HepG2 (cell line): ENCODE data around the gene DHX30. TPM values are rescaled to one million over a fixed set of nuclear protein-coding genes. Genes with fewer than 3 reads are reported as not detected.

Source experiments
- ATAC-seq: fragments of 200-7000 bp; cut with Tn5 transposase; 3 replicates; pipeline ENCODE4 v1.9.1; 2020; ENCODE audit warnings: mild to moderate bottlenecking, moderate library complexity
- BruUV-seq: library from RNA; stranded (reverse); fragments of 400-500 nt; replicated peaks from 2 replicates; lab custom pipeline; 2021; lab: Mats Ljungman, UMichigan
- CTCF ChIA-PET: fragments of 300-600 bp; formaldehyde crosslinking; extraction: SDS; loops from one replicate; lab custom pipeline; 2021; ENCODE audit warnings: low total read pairs, inconsistent platforms, low intra/inter-chr PET ratio; lab: Yijun Ruan, JAX
- POLR2A ChIA-PET: fragments of 350-600 bp; sonication (Branson Sonifier 250); formaldehyde crosslinking; loops from one replicate; lab custom pipeline; 2020; ENCODE audit warnings: antibody characterized with exemption, inconsistent platforms; lab: Yijun Ruan, JAX
- DNase-seq: peaks from one replicate; pipeline ENCODE4 v3.0.0-alpha.2; 2015; ENCODE audit warnings: low spot score
- FAIRE-seq: peaks from 3 replicates; lab custom pipeline; 2011; peaks lifted over from hg19 to GRCh38; lab: Jason Lieb, UNC
- H2AFZ ChIP-seq: one replicate; pipeline ENCODE4 v1.6.1; 2011; ENCODE audit warnings: low read length, inconsistent platforms
- H3K27ac ChIP-seq: fragments of 300-600 bp; 3 replicates; pipeline ENCODE4 v1.8.0; 2011; ENCODE audit warnings: mixed run types, mild to moderate bottlenecking, mixed read lengths, low read length, inconsistent platforms; ENCODE audit not compliant: insufficient read depth; ENCODE audit errors: extremely low read length
- H3K27me3 ChIP-seq, 2 experiments: fragments of 200-600 bp in 1 of 2; 2 replicates in 1 of 2; 3 replicates in 1 of 2; pipeline versions ENCODE4 v1.6.0 to v1.8.0; 2011; ENCODE audit warnings: low read length in 2 of 2, mild to moderate bottlenecking in 2 of 2, moderate library complexity in 2 of 2, inconsistent platforms in 1 of 2; ENCODE audit not compliant: insufficient read depth in 2 of 2, control insufficient read depth in 1 of 2
- H3K36me3 ChIP-seq, 2 experiments: fragments of 200-600 bp in 1 of 2; replicated peaks in 1 of 2; 2 replicates in 1 of 2; 3 replicates in 1 of 2; pipeline versions ENCODE4 v1.5.1 to v1.8.0; 2011; ENCODE audit warnings: low read length in 2 of 2, inconsistent platforms in 1 of 2; ENCODE audit not compliant: insufficient read depth in 2 of 2, control insufficient read depth in 1 of 2
- H3K4me1 ChIP-seq: 2 replicates; pipeline ENCODE4 v1.5.1; 2012; ENCODE audit warnings: low read length, inconsistent platforms; ENCODE audit not compliant: insufficient read depth
- H3K4me2 ChIP-seq: 2 replicates; pipeline ENCODE4 v1.6.0; 2011; ENCODE audit warnings: low read depth, low read length, inconsistent platforms
- H3K4me3 ChIP-seq, 3 experiments: fragments of 200-600 bp in 1 of 3; sonication (generic), shearing (Covaris generic) in 1 of 3; replicated peaks in 1 of 3; 2 replicates each; pipeline ENCODE4 v1.5.1; 2011 to 2016; ENCODE audit warnings: low read length in 3 of 3, inconsistent platforms in 2 of 3, low read depth in 2 of 3, mild to moderate bottlenecking in 2 of 3, control low read depth in 1 of 3, mixed read lengths in 1 of 3; ENCODE audit not compliant: insufficient read depth in 1 of 3
- H3K79me2 ChIP-seq: one replicate; pipeline ENCODE4 v1.6.1; 2011; ENCODE audit warnings: low read length, inconsistent platforms; ENCODE audit not compliant: insufficient read depth
- H3K9ac ChIP-seq: 2 replicates; pipeline ENCODE4 v1.6.0; 2011; ENCODE audit warnings: mild to moderate bottlenecking, low read depth, low read length, inconsistent platforms; ENCODE audit not compliant: insufficient read depth
- H3K9me3 ChIP-seq: 2 replicates; pipeline ENCODE4 v1.5.1; 2012; ENCODE audit warnings: mild to moderate bottlenecking, low read length
- H4K20me1 ChIP-seq: 2 replicates; pipeline ENCODE4 v1.6.0; 2011; ENCODE audit warnings: inconsistent platforms, mild to moderate bottlenecking, low read length, moderate library complexity; ENCODE audit not compliant: insufficient read depth
- DR1 ChIP-seq: sonication (generic); formaldehyde crosslinking; IDR thresholded peaks from 2 replicates; pipeline ENCODE4 v1.8.0; 2021; ENCODE audit warnings: mild to moderate bottlenecking, missing genetic modification reagents, inconsistent platforms
- EP300 ChIP-seq, 3 experiments: sonication (generic) in 1 of 3; formaldehyde crosslinking in 1 of 3; IDR thresholded peaks; 2 replicates each; pipeline versions ENCODE4 v1.5.1 to v1.6.1; 2011 to 2020; ENCODE audit warnings: low read depth in 2 of 3, low read length in 2 of 3, borderline replicate concordance in 1 of 3, improper control_type of control experiment in 1 of 3, mild to moderate bottlenecking in 1 of 3, missing genetic modification reagents in 1 of 3, moderate library complexity in 1 of 3
- FOXP1 ChIP-seq, 2 experiments: fragments of 450-650 bp in 1 of 2; IDR thresholded peaks; 2 replicates each; pipeline ENCODE4 v1.6.1; 2017 to 2018; ENCODE audit warnings: antibody characterized with exemption in 1 of 2
- GPN1 ChIP-seq: sonication (generic); formaldehyde crosslinking; IDR thresholded peaks from 2 replicates; pipeline ENCODE4 v1.5.1; 2020; ENCODE audit warnings: missing genetic modification reagents, borderline replicate concordance
- HMGA1 ChIP-seq: sonication (generic); formaldehyde crosslinking; conservative IDR thresholded peaks from 2 replicates; pipeline ENCODE4 v1.4.0; 2020; ENCODE audit warnings: missing genetic modification reagents
- HNF1B ChIP-seq: sonication (generic); formaldehyde crosslinking; IDR thresholded peaks from 2 replicates; pipeline ENCODE4 v1.5.1; 2020; ENCODE audit warnings: mild to moderate bottlenecking, moderate library complexity, missing genetic modification reagents
- MED1 ChIP-seq: sonication (generic); formaldehyde crosslinking; IDR thresholded peaks from 2 replicates; pipeline ENCODE4 v1.4.0; 2020; ENCODE audit warnings: missing genetic modification reagents
- RARA ChIP-seq: IDR thresholded peaks from 2 replicates; pipeline ENCODE4 v1.6.1; 2016; ENCODE audit warnings: missing genetic modification reagents, missing compliant biosample characterization
- RFX3 ChIP-seq: IDR thresholded peaks from 2 replicates; pipeline ENCODE4 v1.6.1; 2016; ENCODE audit warnings: missing biosample characterization, missing genetic modification reagents
- SETDB1 ChIP-seq: sonication (generic); formaldehyde crosslinking; IDR thresholded peaks from 2 replicates; pipeline ENCODE4 v1.5.1; 2020; ENCODE audit warnings: missing genetic modification reagents, mild to moderate bottlenecking, borderline replicate concordance
- ZBTB21 ChIP-seq: sonication (generic); formaldehyde crosslinking; IDR thresholded peaks from 2 replicates; pipeline ENCODE4 v1.4.0; 2020; ENCODE audit warnings: missing genetic modification reagents
- ZNF782 ChIP-seq: sonication (generic); formaldehyde crosslinking; IDR thresholded peaks from 2 replicates; pipeline ENCODE4 v1.4.0; 2020; ENCODE audit warnings: missing genetic modification reagents, mild to moderate bottlenecking, borderline replicate concordance
- WGBS: methylation state at CpG from one replicate; pipeline ENCODE4 v1.1.6; 2017; ENCODE audit warnings: low lambda C conversion rate; 5-methylcytosine and 5-hydroxymethylcytosine counted together
- in situ Hi-C: cut with HindIII; loops from 2 replicates; pipeline ENCODE4 v1.10.0; 2017; ENCODE audit warnings: low pct_unique_long_range_greater_than_20kb; ENCODE audit not compliant: extremely low pct_ligation_motif_present
- intact Hi-C: fragments of 100-400 bp; cut with micrococcal nuclease; formaldehyde crosslinking; loops from one replicate; pipeline ENCODE4 v1.10.0; 2022; ENCODE audit not compliant: unreplicated experiment
- polyA plus RNA-seq, 8 experiments: library from polyadenylated mRNA; depleted of rRNA in 3 of 8; stranded (reverse) in 7 of 8; unstranded in 1 of 8; fragments of >200 nt; fragmentation: Illumina TruSeq in 4 of 8; extraction: Trizol in 4 of 8; gene quantifications; 2 replicates each; pipeline versions ENCODE4 v1.2.1 to v1.2.3, GENCODE V29; 2011 to 2016; ENCODE audit warnings: low read depth in 4 of 8, missing spikeins in 1 of 8, mixed read lengths in 1 of 8; ENCODE audit not compliant: insufficient read depth in 1 of 8
- total RNA-seq, 5 experiments: library from RNA; depleted of rRNA; stranded (reverse); fragments of >200 nt; fragmentation: Illumina TruSeq; extraction: Trizol; gene quantifications; 2 replicates each; pipeline ENCODE4 v1.2.3, GENCODE V29; 2016; ENCODE audit warnings: low read depth in 1 of 5
- TF ChIP-seq, protein P1 (sequence below): sonication (generic); formaldehyde crosslinking; IDR thresholded peaks from 2 replicates; pipeline ENCODE4 v1.8.1; 2023; ENCODE audit warnings: mild to moderate bottlenecking, inconsistent platforms, moderate library complexity, missing genetic modification reagents, borderline replicate concordance
- TF ChIP-seq, protein P2 (sequence below): sonication (generic); formaldehyde crosslinking; IDR thresholded peaks from 2 replicates; pipeline ENCODE4 v1.4.0; 2020; ENCODE audit warnings: missing genetic modification reagents, borderline replicate concordance
- TF ChIP-seq, protein P3 (sequence below): IDR thresholded peaks from 2 replicates; pipeline ENCODE4 v1.6.1; 2012; ENCODE audit warnings: low read depth, low read length, improper control_type of control experiment

Gene DHX30
- total and polyA plus RNA-seq, 2 of the 13 experiments (the other 11 are each of a cell fraction or from before 2014, with no cell fraction given), result 30.6 to 59.4 TPM

- TF ChIP-seq HNF1B (no peak), ZBTB21 (CRISPR knock-in tag) (no peak), GPN1 (CRISPR knock-in tag) (no peak), MED1 (CRISPR knock-in tag) (no peak), DR1 (CRISPR knock-in tag) (no peak), ZNF782 (CRISPR knock-in tag) (no peak)
- TF ChIP-seq, protein P1, sequence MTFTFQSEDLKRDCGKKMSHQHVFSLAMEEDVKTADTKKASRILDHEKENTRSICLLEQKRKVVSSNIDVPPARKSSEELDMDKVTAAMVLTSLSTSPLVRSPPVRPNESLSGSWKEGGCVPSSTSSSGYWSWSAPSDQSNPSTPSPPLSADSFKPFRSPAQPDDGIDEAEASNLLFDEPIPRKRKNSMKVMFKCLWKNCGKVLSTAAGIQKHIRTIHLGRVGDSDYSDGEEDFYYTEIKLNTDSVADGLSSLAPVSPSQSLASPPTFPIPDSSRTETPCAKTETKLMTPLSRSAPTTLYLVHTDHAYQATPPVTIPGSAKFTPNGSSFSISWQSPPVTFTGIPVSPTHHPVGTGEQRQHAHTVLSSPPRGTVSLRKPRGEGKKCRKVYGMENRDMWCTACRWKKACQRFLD (CRISPR knock-in tag), result no peak
These were observed 53.7 kb downstream of the DHX30 start (continued) for GRCh38 chr3:47856669-47857068.

DNA sequence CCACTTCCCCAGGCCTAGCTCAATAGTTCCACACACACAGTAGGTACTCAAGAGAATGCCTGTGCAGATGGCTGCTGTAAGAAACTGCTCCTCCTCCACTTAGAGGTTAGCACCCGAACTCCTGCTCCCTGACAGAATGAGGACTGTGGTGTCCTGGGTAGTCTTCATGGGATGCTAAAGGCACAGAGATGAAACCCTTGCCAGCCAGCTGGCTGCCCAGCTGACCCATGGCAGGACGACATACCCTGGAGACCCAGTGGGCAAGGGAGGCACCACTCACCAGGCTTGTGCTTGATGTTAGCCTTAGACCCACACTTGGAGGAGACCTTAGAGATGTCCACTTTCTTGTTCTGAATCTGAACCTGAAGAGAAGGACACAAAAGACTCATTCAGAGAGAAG is 54.2 kb downstream of the DHX30 start:
- no peak overlapping the region for H3K4me3 ChIP-seq
- ChIA-PET CTCF (no interaction called here), POLR2A (interaction anchor here (0.7 kb wide), 1 partner anchor 156 kb away, joined by 3 read pairs; no protein-coding TSS in a partner anchor)
- no peak overlapping the region for H3K27ac ChIP-seq
- DNase-seq (no peak), FAIRE-seq (no peak), ATAC-seq (no peak)
- WGBS, result 100% methylated on average over 1 of the region's 2 CpGs
- H3K79me2 ChIP-seq, result no peaks in the 10 kb centered on the region
- no peaks in the 10 kb centered on the region for H3K27me3 ChIP-seq
- H3K9me3 ChIP-seq, result no peaks in the 10 kb centered on the region
- intact Hi-C loops (no loop called here), in situ Hi-C loops (loop anchor here (10.0 kb wide), 1 partner anchor 138 kb away; no protein-coding TSS in a partner anchor)
- peaks cover 21 to 48% of the 10 kb centered on the region in 2 experiments for H3K36me3 ChIP-seq
- H3K4me1 ChIP-seq, result no peaks in the 10 kb centered on the region
- no peak overlapping the region for H3K4me2 ChIP-seq
- H3K9ac ChIP-seq, result no peak overlapping the region
- no peak overlapping the region for H2AFZ ChIP-seq
- no TSS peak for BruUV-seq
- H4K20me1 ChIP-seq, result no peaks in the 10 kb centered on the region
- no peak for TF ChIP-seq SETDB1 (CRISPR knock-in tag)
- TF ChIP-seq RARA (CRISPR knock-in tag), result no peak
- TF ChIP-seq, protein P2, sequence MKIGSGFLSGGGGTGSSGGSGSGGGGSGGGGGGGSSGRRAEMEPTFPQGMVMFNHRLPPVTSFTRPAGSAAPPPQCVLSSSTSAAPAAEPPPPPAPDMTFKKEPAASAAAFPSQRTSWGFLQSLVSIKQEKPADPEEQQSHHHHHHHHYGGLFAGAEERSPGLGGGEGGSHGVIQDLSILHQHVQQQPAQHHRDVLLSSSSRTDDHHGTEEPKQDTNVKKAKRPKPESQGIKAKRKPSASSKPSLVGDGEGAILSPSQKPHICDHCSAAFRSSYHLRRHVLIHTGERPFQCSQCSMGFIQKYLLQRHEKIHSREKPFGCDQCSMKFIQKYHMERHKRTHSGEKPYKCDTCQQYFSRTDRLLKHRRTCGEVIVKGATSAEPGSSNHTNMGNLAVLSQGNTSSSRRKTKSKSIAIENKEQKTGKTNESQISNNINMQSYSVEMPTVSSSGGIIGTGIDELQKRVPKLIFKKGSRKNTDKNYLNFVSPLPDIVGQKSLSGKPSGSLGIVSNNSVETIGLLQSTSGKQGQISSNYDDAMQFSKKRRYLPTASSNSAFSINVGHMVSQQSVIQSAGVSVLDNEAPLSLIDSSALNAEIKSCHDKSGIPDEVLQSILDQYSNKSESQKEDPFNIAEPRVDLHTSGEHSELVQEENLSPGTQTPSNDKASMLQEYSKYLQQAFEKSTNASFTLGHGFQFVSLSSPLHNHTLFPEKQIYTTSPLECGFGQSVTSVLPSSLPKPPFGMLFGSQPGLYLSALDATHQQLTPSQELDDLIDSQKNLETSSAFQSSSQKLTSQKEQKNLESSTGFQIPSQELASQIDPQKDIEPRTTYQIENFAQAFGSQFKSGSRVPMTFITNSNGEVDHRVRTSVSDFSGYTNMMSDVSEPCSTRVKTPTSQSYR, result no peak
- no peak for TF ChIP-seq FOXP1 (IDR thresholded peaks at IDR 0.05)
- TF ChIP-seq FOXP1 (CRISPR knock-in tag; IDR thresholded peaks at IDR 0.05), result no peak
- TF ChIP-seq, protein P3, sequence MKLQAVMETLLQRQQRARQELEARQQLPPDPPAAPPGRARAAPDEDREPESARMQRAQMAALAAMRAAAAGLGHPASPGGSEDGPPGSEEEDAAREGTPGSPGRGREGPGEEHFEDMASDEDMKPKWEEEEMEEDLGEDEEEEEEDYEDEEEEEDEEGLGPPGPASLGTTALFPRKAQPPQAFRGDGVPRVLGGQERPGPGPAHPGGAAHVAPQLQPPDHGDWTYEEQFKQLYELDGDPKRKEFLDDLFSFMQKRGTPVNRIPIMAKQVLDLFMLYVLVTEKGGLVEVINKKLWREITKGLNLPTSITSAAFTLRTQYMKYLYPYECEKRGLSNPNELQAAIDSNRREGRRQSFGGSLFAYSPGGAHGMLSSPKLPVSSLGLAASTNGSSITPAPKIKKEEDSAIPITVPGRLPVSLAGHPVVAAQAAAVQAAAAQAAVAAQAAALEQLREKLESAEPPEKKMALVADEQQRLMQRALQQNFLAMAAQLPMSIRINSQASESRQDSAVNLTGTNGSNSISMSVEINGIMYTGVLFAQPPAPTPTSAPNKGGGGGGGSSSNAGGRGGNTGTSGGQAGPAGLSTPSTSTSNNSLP, result no peak
- TF ChIP-seq EP300 (IDR thresholded peaks at IDR 0.05; ENCODE audit: low read depth in 2 of 2, low read length in 2 of 2), result no peak
- no peak for TF ChIP-seq EP300 (CRISPR knock-in tag; IDR thresholded peaks at IDR 0.05; ENCODE audit: borderline replicate concordance)
- TF ChIP-seq RFX3, result no peak
- TF ChIP-seq HMGA1, result no peak
